ENCODE results near the gene MAN2A2. TPM values are rescaled to one million over a fixed set of nuclear protein-coding genes. Genes with fewer than 3 reads are reported as not detected.
A peak's percentile ranks its signal among the peaks of the same experiment; 100 is the strongest.

The MAN2A2 gene
- polyA plus RNA-seq, 4 donors: 41.1 to 64.7 (median 54.2) TPM

GRCh38 chr15:90934949-90935751, 32.0 kb downstream of the MAN2A2 start, which contains the start of gene UNC45A:
TSS of gene UNC45A (plus strand) at chr15:90935285. CDS start at chr15:90935325, 40 bp downstream.
- DNase-seq (ENCODE audit: low read depth in 4 of 4, low spot score in 3 of 4): peak; percentile 75 to 83 (median 79)

- no peak for DNase-seq (ENCODE audit: low read depth in 4 of 4, low spot score in 3 of 4)
Measured at GRCh38 chr15:90936823-90937222, 33.7 kb downstream of the MAN2A2 start.

- DNase-seq (ENCODE audit: low read depth in 4 of 4, low spot score in 3 of 4): no peak
Measured at GRCh38 chr15:90938261-90938660, 35.2 kb downstream of the MAN2A2 start.

GRCh38 chr15:90939756-90940155, 36.7 kb downstream of the MAN2A2 start:
- DNase-seq (ENCODE audit: low read depth in 4 of 4, low spot score in 3 of 4): no peak

GRCh38 chr15:90941038-90941437, 37.9 kb downstream of the MAN2A2 start:
- DNase-seq (ENCODE audit: low read depth in 4 of 4, low spot score in 3 of 4): no peak

- no peak for DNase-seq (ENCODE audit: low read depth in 4 of 4, low spot score in 3 of 4)
Measured at GRCh38 chr15:90942354-90943120, 39.4 kb downstream of the MAN2A2 start.

- no peak for DNase-seq (ENCODE audit: low read depth in 4 of 4, low spot score in 3 of 4)
Measured at GRCh38 chr15:90945091-90945490, 42.0 kb downstream of the MAN2A2 start.

GRCh38 chr15:90946538-90946937, 43.4 kb downstream of the MAN2A2 start:
- DNase-seq (ENCODE audit: low read depth in 4 of 4, low spot score in 3 of 4): no peak

GRCh38 chr15:90946941-90947576, 44.0 kb downstream of the MAN2A2 start:
- no peak for DNase-seq (ENCODE audit: low read depth in 4 of 4, low spot score in 3 of 4)

GRCh38 chr15:90947577-90948357, 44.7 kb downstream of the MAN2A2 start:
- no peak for DNase-seq (ENCODE audit: low read depth in 4 of 4, low spot score in 3 of 4)

GRCh38 chr15:90948506-90948905, 45.4 kb downstream of the MAN2A2 start:
- no peak for DNase-seq (ENCODE audit: low read depth in 4 of 4, low spot score in 3 of 4)

GRCh38 chr15:90949979-90950675, 47.0 kb downstream of the MAN2A2 start:
- DNase-seq (ENCODE audit: low read depth in 4 of 4, low spot score in 3 of 4): no peak

GRCh38 chr15:90950676-90951075, 47.6 kb downstream of the MAN2A2 start:
- DNase-seq (ENCODE audit: low read depth in 4 of 4, low spot score in 3 of 4): no peak

- DNase-seq (ENCODE audit: low read depth in 4 of 4, low spot score in 3 of 4): no peak
Measured at GRCh38 chr15:90952901-90953677, 50.0 kb downstream of the MAN2A2 start.

GRCh38 chr15:90953947-90954711, 51.0 kb downstream of the MAN2A2 start:
- DNase-seq (ENCODE audit: low read depth in 4 of 4, low spot score in 3 of 4): no peak

- DNase-seq (ENCODE audit: low read depth in 4 of 4, low spot score in 3 of 4): peak; percentile 75 to 88 (median 80)
Measured at GRCh38 chr15:90954712-90955623, 51.9 kb downstream of the MAN2A2 start, which contains the start of gene RCCD1. TSS of gene RCCD1 (plus strand) at chr15:90954884. CDS start at chr15:90956735, 1,851 bp downstream.

GRCh38 chr15:90955624-90956273, 52.6 kb downstream of the MAN2A2 start:
- no peak for DNase-seq (ENCODE audit: low read depth in 4 of 4, low spot score in 3 of 4)
